ENCODE results near the gene NR1H4.

Gene NR1H4

GRCh38 chr12:100439797-100440196 is 33.9 kb upstream of the NR1H4 start:
- no peaks in the 10 kb centered on the region for H3K9me3 ChIP-seq (ENCODE audit: control insufficient read depth, low read length)
- no peak overlapping the region for H2BK15ac ChIP-seq (ENCODE audit: low read depth, poor library complexity, severe bottlenecking)
- H3K27ac ChIP-seq (ENCODE audit: low read length, poor library complexity, severe bottlenecking) = no peak overlapping the region
- 68% methylated on average over 2 of the region's 2 CpGs for WGBS
- H2BK120ac ChIP-seq (ENCODE audit: low read depth, low read length) = no peak overlapping the region
- H3K9ac ChIP-seq (ENCODE audit: low read length) = no peak overlapping the region
- no peak overlapping the region for H4K91ac ChIP-seq (ENCODE audit: low read length)
- no peaks in the 10 kb centered on the region for H3K36me3 ChIP-seq (ENCODE audit: control insufficient read depth in 1 of 2, insufficient read depth in 2 of 2, low read depth in 1 of 2, low read length in 2 of 2)
- H3K4me1 ChIP-seq (ENCODE audit: control insufficient read depth, insufficient read depth, low read depth, low read length) = no peaks in the 10 kb centered on the region
- peaks cover 0 to 10% of the 10 kb centered on the region in 2 experiments for H3K27me3 ChIP-seq (ENCODE audit: control insufficient read depth in 1 of 2, insufficient read depth in 1 of 2, low read length in 2 of 2)
- H3K79me1 ChIP-seq (replicated peaks; ENCODE audit: low read length, poor library complexity, severe bottlenecking) = no peaks in the 10 kb centered on the region
- H2AK5ac ChIP-seq (ENCODE audit: low read length, severe bottlenecking) = no peak overlapping the region
- no peak overlapping the region for H3K18ac ChIP-seq (ENCODE audit: low read depth in 1 of 2, low read length in 2 of 2)
- no peak overlapping the region for H4K8ac ChIP-seq (ENCODE audit: low read length)
- no peak overlapping the region for H3K14ac ChIP-seq (ENCODE audit: low read length in 2 of 2)
- no peak overlapping the region for H2BK12ac ChIP-seq (ENCODE audit: low read length in 2 of 2)
- H3K4me3 ChIP-seq (ENCODE audit: insufficient read depth in 1 of 2, low read depth in 1 of 2, low read length in 2 of 2) = no peak overlapping the region
- no peak overlapping the region for H2AFZ ChIP-seq (ENCODE audit: low read depth, low read length)
- H3K23ac ChIP-seq (ENCODE audit: low read length in 2 of 2) = no peak overlapping the region
- H3K4ac ChIP-seq (ENCODE audit: low read depth in 1 of 2, low read length in 2 of 2) = no peak overlapping the region
- H3K4me2 ChIP-seq (ENCODE audit: low read length, poor library complexity, severe bottlenecking) = no peak overlapping the region
- DNase-seq = no peak
- H2BK5ac ChIP-seq (ENCODE audit: low read depth, low read length, poor library complexity, severe bottlenecking) = no peak overlapping the region

DNA sequence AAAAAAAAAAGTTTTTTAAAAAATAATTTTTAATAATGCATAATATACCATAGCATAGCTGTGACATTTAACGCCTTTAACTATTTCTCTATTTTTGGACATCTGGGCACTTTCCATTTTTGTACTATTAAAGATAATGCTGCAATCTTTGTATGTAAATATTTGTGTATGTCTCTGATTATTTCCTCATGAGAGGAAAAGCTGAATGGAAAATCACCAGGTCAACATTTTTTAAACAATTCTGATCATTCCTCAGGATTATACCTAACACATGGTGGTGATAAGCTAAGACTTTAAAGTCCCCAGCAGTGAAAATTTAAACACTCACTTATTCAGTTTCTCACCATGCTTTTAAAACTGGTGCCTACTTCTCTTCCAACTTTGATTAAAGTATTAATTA is 31.3 kb upstream of the NR1H4 start:
- no CpG with 5 or more reads among the region's 1 CpG for WGBS
- Histone ChIP-seq H3K9ac (ENCODE audit: low read length) (no peak overlapping the region), H3K9me3 (ENCODE audit: control insufficient read depth, low read length) (no peaks in the 10 kb centered on the region), H3K36me3 (ENCODE audit: control insufficient read depth in 1 of 2, insufficient read depth in 2 of 2, low read depth in 1 of 2, low read length in 2 of 2) (no peaks in the 10 kb centered on the region), H3K4me1 (ENCODE audit: control insufficient read depth, insufficient read depth, low read depth, low read length) (no peaks in the 10 kb centered on the region), H2BK5ac (ENCODE audit: low read depth, low read length, poor library complexity, severe bottlenecking) (no peak overlapping the region), H3K4ac (ENCODE audit: low read depth in 1 of 2, low read length in 2 of 2) (no peak overlapping the region), H3K4me2 (ENCODE audit: low read length, poor library complexity, severe bottlenecking) (no peak overlapping the region), H3K14ac (ENCODE audit: low read length in 2 of 2) (no peak overlapping the region), H3K27ac (ENCODE audit: low read length, poor library complexity, severe bottlenecking) (no peak overlapping the region), H4K91ac (ENCODE audit: low read length) (no peak overlapping the region), H2BK15ac (ENCODE audit: low read depth, poor library complexity, severe bottlenecking) (no peak overlapping the region), H2AFZ (ENCODE audit: low read depth, low read length) (no peak overlapping the region), H2AK5ac (ENCODE audit: low read length, severe bottlenecking) (no peak overlapping the region), H3K79me1 (replicated peaks; ENCODE audit: low read length, poor library complexity, severe bottlenecking) (no peaks in the 10 kb centered on the region), H3K18ac (ENCODE audit: low read depth in 1 of 2, low read length in 2 of 2) (no peak overlapping the region), H2BK120ac (ENCODE audit: low read depth, low read length) (no peak overlapping the region), H4K8ac (ENCODE audit: low read length) (no peak overlapping the region), H3K4me3 (ENCODE audit: insufficient read depth in 1 of 2, low read depth in 1 of 2, low read length in 2 of 2) (no peak overlapping the region), H3K23ac (ENCODE audit: low read length in 2 of 2) (no peak overlapping the region), H2BK12ac (ENCODE audit: low read length in 2 of 2) (no peak overlapping the region), H3K27me3 (ENCODE audit: control insufficient read depth in 1 of 2, insufficient read depth in 1 of 2, low read length in 2 of 2) (peaks cover 0 to 10% of the 10 kb centered on the region in 2 experiments)
- no peak for DNase-seq

DNA sequence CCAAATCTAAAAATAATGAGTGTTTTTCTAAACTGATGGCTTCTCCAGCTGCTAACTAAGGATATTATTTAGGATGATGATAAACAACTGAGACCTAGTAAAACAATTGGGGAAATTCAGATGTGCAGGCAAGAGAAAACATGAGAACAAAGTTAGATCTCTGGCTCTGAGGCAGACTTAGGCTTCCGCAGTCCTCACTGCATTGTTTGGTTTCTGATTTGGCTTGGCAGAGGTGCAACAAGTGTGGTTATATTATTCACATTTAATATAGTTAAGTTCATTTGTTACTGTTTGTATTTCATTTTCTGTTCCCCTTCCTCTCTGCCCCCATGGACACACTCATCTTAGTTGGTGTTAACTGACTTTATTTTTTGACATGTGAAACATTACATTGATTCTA is 30.2 kb upstream of the NR1H4 start:
- no peak overlapping the region for H2AK5ac ChIP-seq (ENCODE audit: low read length, severe bottlenecking)
- H3K9ac ChIP-seq (ENCODE audit: low read length) = no peak overlapping the region
- no peak overlapping the region for H3K4me3 ChIP-seq (ENCODE audit: insufficient read depth in 1 of 2, low read depth in 1 of 2, low read length in 2 of 2)
- no peak overlapping the region for H2BK15ac ChIP-seq (ENCODE audit: low read depth, poor library complexity, severe bottlenecking)
- H3K9me3 ChIP-seq (ENCODE audit: control insufficient read depth, low read length) = no peaks in the 10 kb centered on the region
- no peak overlapping the region for H3K23ac ChIP-seq (ENCODE audit: low read length in 2 of 2)
- H2AFZ ChIP-seq (ENCODE audit: low read depth, low read length) = no peak overlapping the region
- no peak overlapping the region for H3K14ac ChIP-seq (ENCODE audit: low read length in 2 of 2)
- no peak overlapping the region for H3K27ac ChIP-seq (ENCODE audit: low read length, poor library complexity, severe bottlenecking)
- no peak overlapping the region for H4K8ac ChIP-seq (ENCODE audit: low read length)
- no peak overlapping the region for H2BK12ac ChIP-seq (ENCODE audit: low read length in 2 of 2)
- no peaks in the 10 kb centered on the region for H3K36me3 ChIP-seq (ENCODE audit: control insufficient read depth in 1 of 2, insufficient read depth in 2 of 2, low read depth in 1 of 2, low read length in 2 of 2)
- 83% methylated on average over 1 of the region's 1 CpG for WGBS
- no peak overlapping the region for H3K18ac ChIP-seq (ENCODE audit: low read depth in 1 of 2, low read length in 2 of 2)
- peaks cover 0 to 17% of the 10 kb centered on the region in 2 experiments for H3K27me3 ChIP-seq (ENCODE audit: control insufficient read depth in 1 of 2, insufficient read depth in 1 of 2, low read length in 2 of 2)
- no peak for DNase-seq
- no peak overlapping the region for H2BK5ac ChIP-seq (ENCODE audit: low read depth, low read length, poor library complexity, severe bottlenecking)
- H3K4ac ChIP-seq (ENCODE audit: low read depth in 1 of 2, low read length in 2 of 2) = no peak overlapping the region
- no peak overlapping the region for H2BK120ac ChIP-seq (ENCODE audit: low read depth, low read length)
- no peaks in the 10 kb centered on the region for H3K4me1 ChIP-seq (ENCODE audit: control insufficient read depth, insufficient read depth, low read depth, low read length)
- H3K4me2 ChIP-seq (ENCODE audit: low read length, poor library complexity, severe bottlenecking) = no peak overlapping the region
- no peak overlapping the region for H4K91ac ChIP-seq (ENCODE audit: low read length)
- no peaks in the 10 kb centered on the region for H3K79me1 ChIP-seq (replicated peaks; ENCODE audit: low read length, poor library complexity, severe bottlenecking)

DNA sequence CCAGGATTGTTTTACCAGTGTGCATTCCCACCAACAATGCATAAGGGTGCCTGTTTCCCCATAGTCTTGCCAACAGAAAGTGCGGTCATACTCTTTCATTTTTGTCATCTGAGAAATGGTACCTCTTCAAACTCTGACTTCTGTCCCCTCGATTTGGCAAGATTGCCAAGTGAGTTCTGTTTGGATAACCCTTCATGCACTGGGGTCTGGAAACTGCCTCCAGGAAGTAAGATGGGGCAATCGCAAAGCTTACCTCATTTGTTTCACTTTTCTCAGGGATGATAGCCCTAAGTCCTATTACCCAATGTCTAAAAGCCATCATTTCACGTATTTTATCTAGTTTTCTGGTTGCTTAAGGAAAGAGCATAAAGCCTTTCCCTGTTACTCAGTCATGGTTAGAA is 28.6 kb upstream of the NR1H4 start:
- Histone ChIP-seq H2BK120ac (ENCODE audit: low read depth, low read length) (no peak overlapping the region), H3K9ac (ENCODE audit: low read length) (no peak overlapping the region), H4K8ac (ENCODE audit: low read length) (no peak overlapping the region), H4K91ac (ENCODE audit: low read length) (no peak overlapping the region), H2BK12ac (ENCODE audit: low read length in 2 of 2) (no peak overlapping the region), H3K14ac (ENCODE audit: low read length in 2 of 2) (no peak overlapping the region), H2BK5ac (ENCODE audit: low read depth, low read length, poor library complexity, severe bottlenecking) (no peak overlapping the region), H3K4me2 (ENCODE audit: low read length, poor library complexity, severe bottlenecking) (no peak overlapping the region), H3K4ac (ENCODE audit: low read depth in 1 of 2, low read length in 2 of 2) (no peak overlapping the region), H2AFZ (ENCODE audit: low read depth, low read length) (no peak overlapping the region), H3K27me3 (ENCODE audit: control insufficient read depth in 1 of 2, insufficient read depth in 1 of 2, low read length in 2 of 2) (peaks cover 0 to 19% of the 10 kb centered on the region in 2 experiments), H3K9me3 (ENCODE audit: control insufficient read depth, low read length) (no peaks in the 10 kb centered on the region), H3K36me3 (ENCODE audit: control insufficient read depth in 1 of 2, insufficient read depth in 2 of 2, low read depth in 1 of 2, low read length in 2 of 2) (no peaks in the 10 kb centered on the region), H2BK15ac (ENCODE audit: low read depth, poor library complexity, severe bottlenecking) (no peak overlapping the region), H2AK5ac (ENCODE audit: low read length, severe bottlenecking) (no peak overlapping the region), H3K27ac (ENCODE audit: low read length, poor library complexity, severe bottlenecking) (no peak overlapping the region), H3K4me1 (ENCODE audit: control insufficient read depth, insufficient read depth, low read depth, low read length) (no peaks in the 10 kb centered on the region), H3K23ac (ENCODE audit: low read length in 2 of 2) (no peak overlapping the region), H3K18ac (ENCODE audit: low read depth in 1 of 2, low read length in 2 of 2) (no peak overlapping the region), H3K79me1 (replicated peaks; ENCODE audit: low read length, poor library complexity, severe bottlenecking) (no peaks in the 10 kb centered on the region), H3K4me3 (ENCODE audit: insufficient read depth in 1 of 2, low read depth in 1 of 2, low read length in 2 of 2) (no peak overlapping the region)
- WGBS = 79% methylated on average over 4 of the region's 4 CpGs
- DNase-seq = no peak

Data from mesenchymal stem cell (in vitro differentiated cells and primary cell).